Stimulated activated CD4-positive, alpha-beta T cell treated with anti-CD3 and anti-CD28 coated beads, Interleukin-2, amount 100 ng/mL, for 24 hours (primary cell): ENCODE measurements around the gene CAPZB.

Experiments used
- DNase-seq, 2 donors: peaks; one replicate each; pipeline ENCODE4 v3.0.0-alpha.2; 2020

CAPZB gene

DNA sequence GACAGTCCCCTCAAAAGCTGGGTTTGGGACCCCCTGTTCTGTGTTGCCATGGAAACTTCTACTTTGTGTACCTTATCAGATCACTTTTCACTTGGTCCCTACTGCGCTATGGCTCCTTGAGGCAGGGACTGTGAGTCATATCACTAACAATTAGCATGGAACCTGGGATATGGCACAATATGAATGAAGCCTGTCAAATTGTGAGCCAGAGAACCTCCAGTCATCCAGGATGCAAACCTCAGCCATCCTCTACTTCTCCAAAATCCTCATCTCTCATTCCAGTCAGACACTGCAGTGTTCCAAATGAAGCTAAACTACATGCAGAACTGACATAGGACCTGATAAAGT lies 11.2 kb upstream of the CAPZB start:
- no peak for DNase-seq

DNA sequence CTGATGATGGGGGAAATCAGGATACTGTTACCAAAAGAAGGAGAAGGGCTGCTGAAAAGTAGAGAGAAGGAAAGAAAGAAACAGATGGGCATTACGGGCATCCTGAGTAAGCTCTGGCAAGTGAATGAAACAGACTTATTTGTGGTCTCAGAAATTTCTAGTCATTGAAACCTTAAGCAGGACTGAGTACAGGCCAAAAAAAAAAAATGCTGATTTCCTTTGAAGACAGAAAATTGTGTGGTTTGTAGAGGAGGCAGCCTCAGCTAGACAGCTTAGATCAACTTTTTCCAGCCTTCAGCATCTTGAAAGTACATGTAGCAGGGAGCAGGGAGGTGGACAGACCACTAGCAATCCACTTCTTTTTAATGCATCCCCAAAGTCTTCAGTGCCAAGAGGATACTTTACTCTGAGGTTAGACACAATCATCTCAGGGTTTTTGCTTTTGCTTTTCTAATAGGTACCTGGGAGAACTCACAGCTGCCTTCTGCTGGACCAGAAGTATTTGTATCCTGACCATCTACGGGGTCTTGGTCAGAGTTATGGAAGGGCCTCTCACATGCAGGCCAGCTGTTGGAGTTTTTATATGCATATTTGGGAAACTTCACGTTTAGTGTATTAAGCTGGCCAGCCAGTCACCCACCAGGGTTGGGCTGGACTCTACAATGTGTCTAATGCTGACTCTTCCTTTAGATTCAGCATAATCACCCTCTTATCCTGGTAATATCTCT lies 10.6 kb upstream of the CAPZB start:
- no peak for DNase-seq

DNA sequence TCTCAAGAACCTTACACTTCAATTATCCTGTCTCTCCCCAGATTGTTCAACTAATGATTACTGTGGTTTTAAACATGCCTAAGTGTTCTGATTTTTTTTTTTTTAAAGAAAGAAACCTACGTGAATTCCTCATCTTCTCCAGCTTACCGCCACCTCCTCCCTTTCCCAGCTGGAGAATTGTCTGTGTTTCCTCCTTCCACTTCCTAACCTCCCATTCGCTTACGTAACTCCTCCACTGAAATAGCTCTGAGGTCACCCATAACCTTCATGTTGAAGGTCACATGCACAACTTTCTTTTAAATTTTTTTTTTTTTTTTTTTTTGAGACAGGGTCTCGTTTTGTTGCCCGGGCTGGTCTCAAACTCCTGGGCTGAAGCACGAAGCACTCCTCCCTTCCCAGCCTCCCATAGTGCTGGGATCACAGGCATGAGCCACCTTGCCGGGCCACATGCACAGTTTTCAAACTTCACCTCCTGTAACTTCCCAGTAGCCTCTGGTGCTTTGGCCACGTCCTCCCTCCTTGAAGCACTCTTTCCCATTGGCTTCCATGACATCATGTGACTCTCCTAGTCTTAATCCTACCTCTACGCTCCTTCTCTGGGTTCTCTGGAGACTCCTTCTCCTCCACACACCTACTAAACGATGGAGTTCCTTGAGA lies 9.8 kb upstream of the CAPZB start:
- DNase-seq = no peak

DNA sequence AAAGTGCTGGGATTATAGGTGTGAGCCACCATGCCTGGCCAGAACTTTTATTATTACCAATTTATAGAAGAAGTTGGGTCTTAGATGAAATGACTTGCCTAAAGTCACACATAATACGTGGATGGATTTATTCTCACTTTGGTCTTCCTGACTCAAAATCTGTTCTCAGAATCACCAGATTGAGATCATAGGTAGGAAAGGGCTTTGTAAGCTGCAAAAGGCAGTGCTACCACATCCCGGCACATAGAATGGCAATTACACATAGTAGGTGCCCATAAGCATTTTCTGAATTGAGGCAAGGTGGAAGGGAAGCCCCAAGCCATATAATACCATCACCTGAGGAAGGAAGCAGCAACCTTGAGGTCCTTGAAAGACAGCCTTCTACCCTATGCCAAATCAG lies 8.2 kb upstream of the CAPZB start:
- DNase-seq = no peak

DNA sequence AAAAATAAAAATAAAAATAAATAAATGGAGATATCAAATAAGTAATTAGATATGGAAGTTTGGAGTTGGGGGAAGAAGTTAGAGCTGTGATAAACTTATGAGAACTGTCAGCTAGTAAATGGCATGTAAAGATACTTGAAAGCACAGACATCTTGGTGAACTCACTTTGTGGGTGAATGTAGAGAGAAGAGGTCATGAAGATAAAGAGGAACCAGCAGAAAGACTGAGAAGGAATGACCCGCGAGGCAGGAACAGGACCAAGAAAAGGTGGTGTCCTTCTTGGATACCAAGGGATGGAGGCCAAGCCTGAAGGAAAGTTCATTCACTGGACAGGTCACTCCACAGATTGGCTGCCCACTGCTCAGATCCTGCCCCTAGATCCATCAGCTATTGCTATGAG lies 4.7 kb upstream of the CAPZB start:
- no peak for DNase-seq

DNA sequence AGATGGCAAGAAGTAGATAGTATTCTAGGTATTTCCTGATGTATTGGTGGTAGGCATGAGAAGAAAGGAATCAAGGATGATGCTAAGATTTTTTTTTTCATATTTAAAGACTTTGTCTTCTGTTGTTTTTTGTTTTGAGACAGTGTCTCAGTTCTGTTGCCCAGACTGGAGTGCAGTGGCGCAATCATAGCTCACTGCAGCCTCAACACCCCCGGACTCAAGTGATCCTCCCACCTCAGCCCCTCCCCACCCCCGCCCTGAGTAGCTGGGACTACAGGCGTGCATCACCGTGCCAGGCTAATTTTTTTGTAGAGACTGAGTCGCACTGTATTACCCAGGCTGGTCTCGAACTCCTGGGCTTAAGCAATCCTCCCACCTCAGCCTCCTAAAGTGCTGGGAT lies 2.8 kb upstream of the CAPZB start:
- no peak for DNase-seq

DNA sequence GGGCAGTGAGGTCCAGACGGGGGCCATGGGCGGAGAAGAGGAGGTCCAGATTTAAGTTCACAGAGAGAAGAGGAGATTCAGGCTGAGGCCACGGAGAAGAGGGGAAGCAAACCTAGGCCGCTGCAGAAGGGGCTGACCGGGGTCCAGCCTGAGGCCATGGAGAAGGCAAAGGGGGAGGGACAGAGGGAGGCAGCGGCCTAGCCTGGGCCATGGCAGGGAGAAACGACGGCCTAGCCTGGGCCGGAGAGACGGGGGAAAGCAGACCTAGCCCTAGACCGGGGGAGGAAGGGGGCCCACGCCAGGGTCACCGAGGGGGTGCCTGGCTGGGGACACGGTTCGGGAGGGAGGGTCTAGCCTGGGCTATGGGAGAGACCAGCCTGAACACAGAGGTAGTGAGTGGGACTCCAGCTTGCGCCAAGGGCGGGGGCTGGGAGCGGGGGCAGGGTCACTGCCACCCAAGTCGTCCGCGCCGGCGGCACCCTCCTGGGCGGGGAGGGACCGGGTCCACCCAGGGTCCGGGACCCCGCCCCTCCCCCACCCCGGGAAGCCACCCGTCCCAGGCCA lies 459 bp downstream of the CAPZB start:
- DNase-seq = peak in 1 of 2 donors; percentile 28

DNA sequence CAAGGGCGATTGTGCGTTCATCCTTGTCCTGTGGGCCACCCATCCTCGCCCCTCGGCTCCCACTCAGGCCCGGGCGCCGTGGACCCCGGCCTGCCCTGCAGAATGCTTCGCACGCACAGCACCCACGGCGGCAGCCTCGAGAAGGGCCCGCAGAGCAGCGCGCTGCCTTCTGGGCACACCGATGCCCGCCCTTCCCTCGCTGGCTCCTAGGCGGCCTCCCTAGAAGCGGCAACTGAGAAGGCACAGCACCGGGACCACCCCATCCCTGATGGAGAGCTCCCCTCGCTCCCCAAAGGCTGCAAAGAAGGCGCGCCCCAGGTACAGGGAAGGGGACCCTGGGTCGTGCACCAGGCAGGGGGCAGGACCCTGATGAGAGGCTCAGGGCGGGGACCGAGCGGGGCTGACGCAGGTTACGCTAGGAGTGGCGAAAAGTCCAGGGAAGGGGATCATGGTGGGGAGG lies 971 bp downstream of the CAPZB start:
- peak; percentile 40 to 44 for DNase-seq

DNA sequence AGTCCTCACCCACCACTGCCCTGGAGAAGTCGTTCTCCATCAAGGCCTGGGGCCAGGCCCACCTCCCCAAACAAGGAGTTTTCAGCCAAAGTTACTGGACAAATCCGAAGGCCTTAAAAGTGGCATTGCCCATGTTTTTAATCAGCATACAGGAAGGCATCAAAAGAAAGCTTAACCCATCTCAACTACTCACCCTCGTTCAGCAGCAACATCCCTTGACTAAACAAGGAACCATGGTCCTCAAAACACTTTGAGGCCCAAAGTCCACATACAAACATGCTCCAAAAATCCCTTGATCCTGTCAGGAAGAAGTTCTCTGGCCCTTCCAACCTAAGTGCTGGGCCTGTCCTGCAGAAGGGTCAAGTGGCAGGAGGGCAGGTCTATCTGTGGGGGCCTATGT lies 1.6 kb downstream of the CAPZB start:
- DNase-seq = no peak

DNA sequence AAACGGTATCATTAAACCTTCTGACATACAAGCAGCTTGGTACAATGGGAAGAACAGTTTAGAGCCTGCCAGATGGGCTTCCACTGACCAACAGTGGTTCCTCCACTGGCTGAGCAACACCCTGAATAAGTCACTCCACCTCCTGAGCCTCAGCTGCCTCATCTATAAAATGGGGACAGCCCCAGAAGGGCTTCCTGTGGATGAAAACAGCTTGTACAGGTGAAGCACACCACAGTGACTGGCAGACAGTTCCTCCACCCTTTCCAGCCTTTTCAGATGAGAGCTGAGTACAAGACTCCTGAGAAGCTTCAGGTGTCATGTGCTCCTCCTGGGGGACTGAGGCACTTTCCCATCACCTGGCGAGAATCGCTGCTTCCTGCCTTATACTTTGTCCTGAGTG lies 2.1 kb downstream of the CAPZB start:
- DNase-seq = peak in 1 of 2 donors; percentile 40

DNA sequence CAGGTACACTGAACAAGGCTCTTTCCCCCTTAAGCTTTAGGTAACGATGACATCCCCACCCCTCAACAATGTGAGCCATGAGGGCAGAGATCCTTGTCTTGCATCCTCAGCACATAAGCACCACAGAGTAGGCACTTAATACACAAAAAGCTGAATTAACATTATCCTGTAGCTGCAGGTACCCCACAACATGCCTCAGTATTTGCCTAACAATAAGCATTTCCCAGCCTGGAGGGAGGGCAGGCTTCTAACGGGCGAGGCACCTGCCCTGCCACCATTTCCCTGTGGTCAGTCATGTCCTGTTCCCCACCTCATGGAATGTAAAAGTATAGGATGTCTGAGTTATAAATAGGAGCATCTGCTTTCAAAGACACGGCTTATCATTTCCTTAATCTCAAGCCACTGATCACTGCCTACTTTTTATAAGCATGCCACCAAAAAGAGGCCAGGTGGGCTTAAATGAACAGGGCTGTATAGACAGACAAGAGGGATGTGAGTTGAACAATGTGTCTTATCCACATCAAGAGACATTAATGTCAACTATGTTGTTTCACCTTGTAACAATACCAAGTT lies 3.4 kb downstream of the CAPZB start:
- DNase-seq = no peak

DNA sequence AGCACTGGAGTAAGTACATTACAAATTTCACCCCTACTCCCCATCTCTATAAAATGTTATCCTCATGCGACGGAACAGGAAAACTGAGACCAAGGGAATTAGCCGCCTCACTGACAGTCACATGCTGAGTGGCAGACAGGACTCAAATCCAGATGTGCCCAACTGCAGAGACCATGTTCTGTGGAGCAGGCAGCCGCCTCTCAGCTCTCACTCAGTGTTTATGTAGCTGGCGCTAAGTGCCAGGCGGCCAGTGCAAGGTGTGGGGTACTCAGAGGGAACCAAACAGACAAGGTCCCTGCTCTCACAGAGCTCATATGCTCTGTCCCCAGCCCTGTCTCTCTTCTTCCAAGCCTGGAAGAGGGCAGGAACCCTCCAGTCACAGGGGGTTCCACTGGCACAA lies 5.1 kb downstream of the CAPZB start:
- DNase-seq = no peak

DNA sequence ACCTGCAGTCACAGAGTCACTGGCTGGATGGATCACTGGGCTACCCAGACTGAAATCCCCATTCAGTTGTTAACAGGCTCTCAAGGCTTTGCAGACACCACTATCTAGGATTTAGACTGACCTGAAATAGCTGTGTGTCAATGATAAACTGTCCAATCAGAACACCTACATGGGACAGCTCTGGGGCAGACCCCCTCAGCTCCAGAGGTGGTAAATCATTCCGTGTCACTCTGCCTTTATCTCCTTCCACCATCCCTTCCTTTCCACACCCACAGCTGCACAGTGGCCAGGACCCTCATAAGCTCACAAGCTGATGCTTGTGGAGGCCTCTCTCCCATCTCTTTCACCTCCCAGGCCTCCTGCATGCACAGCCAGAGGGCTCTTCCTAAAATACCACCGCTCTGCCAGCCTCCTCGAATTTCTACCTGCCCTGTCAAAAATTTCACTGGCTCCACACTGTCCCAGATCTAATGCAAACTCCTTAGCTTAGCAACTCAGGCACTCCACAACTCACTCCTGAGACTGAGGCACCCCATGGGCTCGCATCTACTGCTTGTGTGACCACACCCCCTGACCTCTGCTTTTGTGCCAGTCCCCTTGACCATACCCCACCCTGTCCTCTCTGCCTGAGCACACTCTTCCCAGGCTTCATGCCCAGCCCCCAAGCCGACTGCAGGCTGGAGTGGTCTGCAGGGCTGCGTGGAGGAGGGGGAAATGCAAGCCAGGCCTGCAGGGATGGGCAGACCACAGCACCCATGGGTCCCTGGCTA lies 5.8 kb downstream of the CAPZB start:
- DNase-seq = no peak

DNA sequence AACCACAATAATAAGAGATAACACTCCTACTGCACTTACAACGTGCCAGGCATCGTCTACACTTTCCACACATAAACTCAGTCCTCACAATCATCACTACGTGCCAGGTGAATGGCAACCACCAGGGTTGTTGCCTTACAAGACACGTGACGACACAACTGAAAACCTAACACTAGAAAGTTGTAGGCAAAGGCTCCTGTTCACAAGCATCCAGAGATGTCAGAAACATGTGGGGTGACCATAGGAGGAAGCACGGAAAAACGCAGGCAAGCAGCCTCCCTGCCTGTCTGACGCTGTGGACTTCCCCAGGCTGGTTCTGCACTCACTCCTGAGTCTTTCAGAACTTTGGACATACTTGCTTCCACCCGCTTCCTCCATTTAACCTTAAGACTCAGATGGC lies 7.0 kb downstream of the CAPZB start:
- no peak for DNase-seq

DNA sequence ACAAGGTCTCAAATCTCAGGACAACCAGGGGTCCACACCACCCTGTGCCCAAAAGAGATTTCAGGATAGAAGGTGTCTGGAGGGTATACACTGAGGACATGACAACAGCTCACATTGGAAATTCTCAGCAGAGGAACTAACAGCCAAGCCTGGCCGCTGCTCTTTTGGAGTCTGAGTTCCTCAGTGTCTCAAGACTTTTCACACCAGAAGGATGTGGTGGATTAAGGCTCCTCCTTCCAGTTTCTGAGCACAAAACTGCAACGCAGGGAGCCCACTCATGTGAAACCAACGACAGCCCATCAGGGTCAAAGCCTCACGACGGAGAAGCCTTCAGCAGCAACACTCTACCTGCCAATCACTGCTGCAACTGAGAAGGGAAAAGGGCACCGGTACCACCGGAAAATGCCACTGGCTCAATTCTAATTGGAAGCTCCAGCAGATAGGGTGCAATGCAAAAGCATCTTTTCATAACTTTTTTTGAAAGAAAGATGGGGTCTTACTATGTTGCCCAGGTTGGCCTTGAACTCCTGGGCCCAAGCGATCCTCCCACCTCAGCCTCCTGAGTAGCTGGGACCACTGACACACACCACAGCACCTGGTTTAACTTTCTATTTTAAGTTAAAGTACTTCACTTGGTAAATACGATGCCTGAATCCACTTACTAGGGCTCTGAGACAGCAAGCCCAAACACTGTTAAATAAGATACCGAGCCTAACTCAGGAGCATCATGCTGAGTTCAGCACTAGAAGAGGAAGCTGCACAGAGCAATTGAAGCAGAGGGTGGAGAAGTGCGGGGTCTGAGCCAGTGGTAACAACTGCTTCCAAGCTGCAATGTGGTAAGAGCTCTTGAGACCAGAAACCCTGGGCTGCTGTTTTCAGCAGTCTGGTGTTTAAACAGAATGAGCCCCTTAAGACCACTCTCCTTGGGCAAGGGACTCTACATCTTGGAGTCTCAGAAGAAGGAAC lies 7.8 kb downstream of the CAPZB start:
- peak in 1 of 2 donors; percentile 33 for DNase-seq

DNA sequence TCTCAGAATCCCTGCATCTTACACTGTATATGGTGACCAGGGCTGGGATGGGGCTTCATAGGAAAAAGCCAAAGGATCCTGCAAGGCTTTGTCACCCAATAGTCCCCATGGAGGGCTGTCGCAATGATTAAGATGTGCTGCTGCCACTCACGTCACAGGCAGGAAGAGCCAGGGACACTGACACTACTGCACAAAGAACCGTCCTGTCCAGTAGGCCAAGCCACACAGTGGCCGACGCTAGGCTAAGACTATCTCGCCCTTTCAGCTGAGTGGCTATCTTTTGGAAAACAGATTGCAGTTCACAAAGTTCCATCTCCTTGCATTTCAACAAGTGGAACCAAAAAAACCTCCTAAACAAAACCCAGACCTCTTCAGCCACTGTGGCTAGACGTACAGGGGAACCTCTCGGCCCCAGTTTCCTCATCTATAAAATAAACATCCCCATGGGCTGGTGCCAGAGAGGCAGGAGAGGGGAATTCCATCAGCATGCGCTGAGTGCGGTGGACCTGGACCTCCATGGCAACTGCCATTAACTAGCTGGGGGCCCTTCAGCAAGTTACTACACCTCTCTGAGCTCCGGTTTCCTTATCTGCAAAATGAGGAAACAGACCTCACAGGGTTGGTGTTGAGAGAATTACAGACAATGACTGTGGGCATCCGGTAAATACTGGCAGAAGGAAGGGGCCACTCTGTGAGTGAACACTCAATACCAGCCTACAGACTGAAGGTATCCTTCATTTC lies 8.7 kb downstream of the CAPZB start:
- DNase-seq = peak in 1 of 2 donors; percentile 26

DNA sequence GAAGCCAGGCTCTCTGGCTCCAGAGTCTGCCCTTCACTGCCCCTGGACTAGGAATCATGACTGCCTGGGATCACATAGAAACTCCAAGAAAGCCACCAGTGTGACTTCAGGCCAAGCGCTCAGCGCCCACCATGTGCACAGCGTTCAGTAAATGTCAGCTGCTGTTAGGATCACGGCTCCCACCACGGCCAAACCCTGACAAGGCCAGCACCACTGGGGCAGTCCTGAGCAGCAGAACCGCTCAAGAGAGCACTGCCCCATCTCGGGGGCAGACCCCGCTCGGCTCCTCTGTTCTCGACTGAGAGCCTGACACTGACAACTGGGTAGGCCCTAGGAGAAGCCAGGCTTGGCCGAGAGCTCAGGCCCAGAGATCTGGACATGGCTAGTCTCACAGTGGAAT lies 10.0 kb downstream of the CAPZB start:
- no peak for DNase-seq

DNA sequence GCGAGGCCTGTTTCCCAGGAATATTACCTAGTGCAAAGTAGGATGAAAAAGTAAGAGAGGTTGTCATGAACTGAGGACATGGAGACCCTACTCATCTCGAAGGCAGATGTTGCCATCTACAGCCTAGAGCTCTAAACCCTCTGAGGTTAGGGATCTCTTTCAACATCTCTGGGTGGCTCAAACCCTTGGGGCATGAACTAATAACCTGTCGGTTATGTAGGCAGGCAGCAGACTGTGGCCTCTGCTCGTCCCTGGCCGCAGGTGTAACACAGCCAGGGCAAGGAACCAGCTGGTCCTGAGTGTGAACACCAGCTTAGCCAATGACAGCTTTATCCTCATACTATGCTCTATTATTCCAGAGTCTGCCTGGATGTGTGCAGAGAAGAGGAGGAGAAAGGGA lies 13.2 kb downstream of the CAPZB start:
- no peak for DNase-seq

DNA sequence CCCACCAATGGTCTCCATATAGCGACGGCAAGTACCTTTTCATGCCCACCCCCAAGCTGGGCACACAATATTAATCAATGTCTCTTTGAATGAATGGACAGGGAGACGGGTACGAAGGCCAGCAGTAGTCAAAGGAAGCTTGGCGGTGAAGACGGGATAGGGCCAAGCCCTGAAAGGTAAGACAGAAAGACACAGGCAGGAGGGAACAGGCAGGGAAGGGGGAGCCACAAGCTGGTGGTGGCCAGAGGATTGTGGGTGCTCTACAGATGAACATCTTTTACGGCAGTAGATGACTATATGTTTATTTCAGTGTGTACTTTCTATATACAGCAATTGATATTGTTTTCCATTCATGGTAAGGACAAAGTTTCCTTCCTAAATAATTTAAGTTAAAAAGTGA lies 16.3 kb downstream of the CAPZB start:
- DNase-seq = no peak

DNA sequence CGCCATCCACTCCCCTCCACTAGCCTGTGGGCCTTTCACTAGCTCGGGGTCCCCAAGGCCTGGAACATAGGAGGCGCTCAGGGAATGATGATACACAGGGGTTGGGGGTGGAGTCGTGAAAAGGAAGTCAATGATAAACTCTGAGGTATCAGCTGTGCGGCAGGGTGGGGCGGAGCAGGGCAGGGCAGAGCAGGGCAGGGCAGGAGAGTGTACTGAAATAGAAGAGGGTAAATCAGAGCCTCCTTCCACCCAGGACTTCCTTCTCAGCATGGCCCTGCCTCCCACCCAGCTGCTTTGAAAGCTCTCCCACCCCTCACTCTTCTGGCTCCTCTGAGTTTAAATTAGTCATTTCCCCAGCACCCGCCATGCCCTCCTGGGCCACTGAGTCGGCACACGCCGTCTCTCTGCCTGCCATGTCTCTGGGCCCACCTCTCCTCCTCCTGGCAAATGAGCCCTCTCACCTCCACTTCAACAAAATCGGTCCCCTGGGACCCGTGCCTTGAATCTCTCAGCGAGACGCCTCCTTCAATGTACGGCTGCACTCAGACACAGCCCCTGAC lies 16.9 kb downstream of the CAPZB start:
- peak; percentile 66 to 69 for DNase-seq
